Testis (tissue), 3 donors: ENCODE data around the gene CCT2. TPM values are rescaled to one million over a fixed set of nuclear protein-coding genes. Genes with fewer than 3 reads are reported as not detected.

Source experiments
- DNase-seq: peaks from one replicate; pipeline ENCODE4 v3.0.0-alpha.2; 2019
- H3K27ac ChIP-seq, 2 donors: fragments of 200-600 bp; sonication (generic); one replicate each; pipeline ENCODE4 v1.5.1; 2019
- H3K27me3 ChIP-seq: fragments of 200-600 bp; sonication (generic); one replicate; pipeline ENCODE4 v1.5.1; 2019
- H3K36me3 ChIP-seq: fragments of 200-600 bp; sonication (generic); one replicate; pipeline ENCODE4 v1.5.1; 2017; ENCODE audit warnings: low read depth; ENCODE audit errors: missing control alignments
- H3K4me1 ChIP-seq: fragments of 200-600 bp; sonication (generic); one replicate; pipeline ENCODE4 v1.5.1; 2019
- H3K4me3 ChIP-seq, 2 donors: fragments of 200-600 bp; sonication (generic); one replicate each; pipeline ENCODE4 v1.5.1; 2017 to 2019
- H3K9me3 ChIP-seq: fragments of 200-600 bp; sonication (generic); one replicate; pipeline ENCODE4 v1.5.1; 2017
- CTCF ChIP-seq, 3 experiments: fragments of 450-650 bp in 2 of 3; fragments of 200-600 bp in 1 of 3; sonication (generic) in 1 of 3; IDR thresholded peaks; one replicate each; pipeline ENCODE4 v1.5.1; 2016 to 2019; ENCODE audit warnings: antibody characterized with exemption in 3 of 3, mild to moderate bottlenecking in 2 of 3, moderate library complexity in 1 of 3
- POLR2A ChIP-seq: fragments of 450-650 bp; IDR thresholded peaks from one replicate; pipeline ENCODE4 v1.6.1; 2017; ENCODE audit warnings: antibody characterized with exemption, mild to moderate bottlenecking, moderate library complexity
- WGBS, 2 donors: methylation state at CpG; one replicate each; pipeline ENCODE4 v1.1.5; 2018; 5-methylcytosine and 5-hydroxymethylcytosine counted together
- intact Hi-C: fragments of 100-400 bp; cut with DNase I; formaldehyde crosslinking; loops from one replicate; pipeline ENCODE4 v1.15.1; 2023; ENCODE audit warnings: low total_unique reads
- polyA plus RNA-seq: library from polyadenylated mRNA; stranded (reverse); fragments of 350-450 nt; fragmentation: Illumina TruSeq; extraction: RNeasy Lipid Tissue Mini Kit (QIAGEN cat#74804); gene quantifications from one replicate; pipeline ENCODE4 v1.2.3, GENCODE V29; 2014; ENCODE audit warnings: low read depth, low replicate concordance; ENCODE audit not compliant: insufficient read depth
- total RNA-seq, 2 donors: library from RNA; depleted of rRNA; stranded (reverse); fragments of >200 nt; gene quantifications; one replicate each; pipeline ENCODE4 v1.2.3, GENCODE V29; 2016

CCT2 gene
- total and polyA plus RNA-seq, 3 donors from 2014 or later = 213 to 401 (median 248) TPM

- no peaks in the 10 kb centered on the region for H3K27me3 ChIP-seq
- H3K4me1 ChIP-seq = no peaks in the 10 kb centered on the region
- H3K36me3 ChIP-seq = no peaks in the 10 kb centered on the region
- no peak overlapping the region for H3K27ac ChIP-seq
- no peaks in the 10 kb centered on the region for H3K9me3 ChIP-seq
- WGBS, 2 donors = 82 to 88% methylated on average over 2 of the region's 2 CpGs
- TF ChIP-seq CTCF (IDR thresholded peaks at IDR 0.05) (no peak), POLR2A (no peak)
- no peak overlapping the region for H3K4me3 ChIP-seq
- intact Hi-C loops = no loop called here
- DNase-seq = no peak
Measured at GRCh38 chr12:69589082-69589481, 3.8 kb downstream of the CCT2 start.

- no peak for DNase-seq
- TF ChIP-seq CTCF (IDR thresholded peaks at IDR 0.05) (no peak), POLR2A (no peak)
- intact Hi-C loops = no loop called here
- no peaks in the 10 kb centered on the region for H3K4me1 ChIP-seq
- no peak overlapping the region for H3K4me3 ChIP-seq
- WGBS, 2 donors = 98 to 100% methylated on average over 2 of the region's 2 CpGs
- H3K27me3 ChIP-seq = no peaks in the 10 kb centered on the region
- H3K27ac ChIP-seq = no peak overlapping the region
- no peaks in the 10 kb centered on the region for H3K36me3 ChIP-seq
- no peaks in the 10 kb centered on the region for H3K9me3 ChIP-seq
Measured at GRCh38 chr12:69595689-69596088, 10.4 kb downstream of the CCT2 start.

GRCh38 chr12:69598174-69598753 is 13.0 kb downstream of the CCT2 start:
- Histone ChIP-seq H3K4me3 (no peak overlapping the region), H3K27ac (no peak overlapping the region), H3K36me3 (no peaks in the 10 kb centered on the region), H3K9me3 (no peaks in the 10 kb centered on the region), H3K4me1 (no peaks in the 10 kb centered on the region), H3K27me3 (no peaks in the 10 kb centered on the region)
- 44 to 51% methylated on average over 4 of the region's 4 CpGs for WGBS, 2 donors
- intact Hi-C loops = no loop called here
- no peak for TF ChIP-seq CTCF (IDR thresholded peaks at IDR 0.05)
- no peak for TF ChIP-seq POLR2A
- no peak for DNase-seq

- H3K36me3 ChIP-seq = no peaks in the 10 kb centered on the region
- DNase-seq = no peak
Measured at GRCh38 chr12:69600804-69601203, 15.5 kb downstream of the CCT2 start.

More at GRCh38 chr12:69600804-69601203, 15.5 kb downstream of the CCT2 start:
- H3K9me3 ChIP-seq = no peaks in the 10 kb centered on the region
- H3K4me1 ChIP-seq = no peaks in the 10 kb centered on the region
- H3K27ac ChIP-seq = no peak overlapping the region
- no peak overlapping the region for H3K4me3 ChIP-seq
- intact Hi-C loops = no loop called here
- TF ChIP-seq POLR2A (no peak), CTCF (IDR thresholded peaks at IDR 0.05) (no peak)
- H3K27me3 ChIP-seq = no peaks in the 10 kb centered on the region
